Natural killer cell (primary cell): Measurements from ENCODE around the gene APOA1. TPM values are rescaled to one million over a fixed set of nuclear protein-coding genes. Genes with fewer than 3 reads are reported as not detected.

ENCODE experiments used
- ATAC-seq, 3 donors: fragments of 150-1000 bp in 2 of 3; fragments of 200-7000 bp in 1 of 3; cut with Tn5 transposase; 1 replicate in 1 of 3; 2 replicates in 2 of 3; pipeline ENCODE4 v1.10.0; 2021; ENCODE audit warnings: mild to moderate bottlenecking in 2 of 3, moderate library complexity in 2 of 3
- DNase-seq, 2 donors: peaks; one replicate each; pipeline versions ENCODE4 v3.0.0 to v3.0.0-alpha.2; 2013 to 2021; ENCODE audit warnings: mixed read lengths in 1 of 2
- H3K27ac ChIP-seq: one replicate; pipeline ENCODE4 v1.5.1; 2013; ENCODE audit warnings: mild to moderate bottlenecking, low read length
- H3K27me3 ChIP-seq: one replicate; pipeline ENCODE4 v1.6.1; 2013; ENCODE audit warnings: low read length; ENCODE audit not compliant: control insufficient read depth, insufficient read depth
- H3K36me3 ChIP-seq: one replicate; pipeline ENCODE4 v1.6.1; 2013; ENCODE audit warnings: low read length; ENCODE audit not compliant: control insufficient read depth, insufficient read depth
- H3K4me1 ChIP-seq: one replicate; pipeline ENCODE4 v1.6.1; 2013; ENCODE audit warnings: low read length; ENCODE audit not compliant: control insufficient read depth, insufficient read depth
- H3K4me3 ChIP-seq: one replicate; pipeline ENCODE4 v1.5.1; 2013; ENCODE audit warnings: low read length
- H3K9me3 ChIP-seq: one replicate; pipeline ENCODE4 v1.6.1; 2013; ENCODE audit warnings: low read length; ENCODE audit not compliant: control insufficient read depth, insufficient read depth
- H3K27ac Mint-ChIP-seq, 2 donors: one replicate each; pipeline ENCODE4 v1.8.0; 2022; ENCODE audit warnings: mild to moderate bottlenecking in 2 of 2, mixed read lengths in 2 of 2, moderate library complexity in 1 of 2
- H3K27me3 Mint-ChIP-seq, 2 donors: one replicate each; pipeline ENCODE4 v1.8.0; 2022; ENCODE audit warnings: low read depth in 2 of 2, mixed read lengths in 2 of 2
- H3K36me3 Mint-ChIP-seq: one replicate; pipeline ENCODE4 v1.8.0; 2022; ENCODE audit warnings: mixed read lengths
- H3K4me1 Mint-ChIP-seq, 2 donors: one replicate each; pipeline ENCODE4 v1.8.0; 2022; ENCODE audit warnings: mixed read lengths in 2 of 2
- H3K4me3 Mint-ChIP-seq: one replicate; pipeline ENCODE4 v1.8.0; 2022; ENCODE audit warnings: mild to moderate bottlenecking, moderate library complexity, mixed read lengths
- H3K9me3 Mint-ChIP-seq, 2 donors: one replicate each; pipeline ENCODE4 v1.8.0; 2022; ENCODE audit warnings: mixed read lengths in 2 of 2
- WGBS: methylation state at CpG from one replicate; pipeline ENCODE4 v1.1.7; 2013; ENCODE audit warnings: missing lambda C conversion rate; ENCODE audit not compliant: insufficient coverage; 5-methylcytosine and 5-hydroxymethylcytosine counted together
- intact Hi-C: fragments of 100-400 bp; cut with micrococcal nuclease; formaldehyde crosslinking; loops from one replicate; pipeline ENCODE4 v1.14.2; 2022
- total RNA-seq, 4 donors: library from RNA; stranded (reverse); fragments of 120-200 nt in 1 of 4; gene quantifications; one replicate each; pipeline versions ENCODE4 v1.2.3 to v1.2.4, GENCODE V29; 2013 to 2022
- TF ChIP-seq, protein P1 (sequence below): fragments of 200-600 bp; IDR thresholded peaks from one replicate; pipeline ENCODE4 v1.8.0; 2022; ENCODE audit warnings: antibody characterized with exemption

The APOA1 gene
- total RNA-seq, 3 donors from 2014 or later (not counting 1 experiment from before 2014, with no cell fraction given): 0.54 to 0.87 TPM; not detected in 1

DNA sequence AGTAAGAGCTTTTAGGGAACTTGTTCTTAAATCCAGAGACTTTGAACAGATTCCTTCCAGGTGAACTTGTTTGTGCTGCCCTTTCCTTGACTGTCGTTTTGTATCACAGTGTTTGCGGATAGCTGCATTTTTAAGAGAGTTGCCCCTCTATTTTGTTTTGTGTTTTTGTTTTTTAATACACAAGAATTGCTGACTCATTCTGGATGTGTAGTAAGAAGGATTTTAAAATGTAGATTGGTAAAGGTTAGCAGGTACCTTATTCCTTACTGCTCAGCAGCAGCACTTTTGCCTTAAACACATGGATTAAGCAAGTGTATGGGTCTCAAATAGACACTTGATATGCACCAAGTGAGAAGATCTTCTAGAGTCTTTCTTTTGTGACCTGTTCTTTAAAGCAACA, 36.8 kb downstream of the APOA1 start:
- Mint-ChIP-seq H3K4me3 (no peak overlapping the region), H3K4me1 (no peaks in the 10 kb centered on the region), H3K36me3 (no peaks in the 10 kb centered on the region), H3K27ac (no peak overlapping the region), H3K9me3 (no peaks in the 10 kb centered on the region), H3K27me3 (peaks cover 6 to 26% of the 10 kb centered on the region in 2 donors)
- WGBS: 95% methylated on average over 2 of the region's 2 CpGs
- TF ChIP-seq, protein P1, sequence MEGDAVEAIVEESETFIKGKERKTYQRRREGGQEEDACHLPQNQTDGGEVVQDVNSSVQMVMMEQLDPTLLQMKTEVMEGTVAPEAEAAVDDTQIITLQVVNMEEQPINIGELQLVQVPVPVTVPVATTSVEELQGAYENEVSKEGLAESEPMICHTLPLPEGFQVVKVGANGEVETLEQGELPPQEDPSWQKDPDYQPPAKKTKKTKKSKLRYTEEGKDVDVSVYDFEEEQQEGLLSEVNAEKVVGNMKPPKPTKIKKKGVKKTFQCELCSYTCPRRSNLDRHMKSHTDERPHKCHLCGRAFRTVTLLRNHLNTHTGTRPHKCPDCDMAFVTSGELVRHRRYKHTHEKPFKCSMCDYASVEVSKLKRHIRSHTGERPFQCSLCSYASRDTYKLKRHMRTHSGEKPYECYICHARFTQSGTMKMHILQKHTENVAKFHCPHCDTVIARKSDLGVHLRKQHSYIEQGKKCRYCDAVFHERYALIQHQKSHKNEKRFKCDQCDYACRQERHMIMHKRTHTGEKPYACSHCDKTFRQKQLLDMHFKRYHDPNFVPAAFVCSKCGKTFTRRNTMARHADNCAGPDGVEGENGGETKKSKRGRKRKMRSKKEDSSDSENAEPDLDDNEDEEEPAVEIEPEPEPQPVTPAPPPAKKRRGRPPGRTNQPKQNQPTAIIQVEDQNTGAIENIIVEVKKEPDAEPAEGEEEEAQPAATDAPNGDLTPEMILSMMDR: no peak
- DNase-seq (no peak), ATAC-seq (no peak)
- Histone ChIP-seq H3K27me3 (no peaks in the 10 kb centered on the region), H3K27ac (no peak overlapping the region), H3K36me3 (no peaks in the 10 kb centered on the region), H3K4me1 (no peaks in the 10 kb centered on the region), H3K4me3 (no peak overlapping the region), H3K9me3 (no peaks in the 10 kb centered on the region)
- intact Hi-C loops: no loop called here

DNA sequence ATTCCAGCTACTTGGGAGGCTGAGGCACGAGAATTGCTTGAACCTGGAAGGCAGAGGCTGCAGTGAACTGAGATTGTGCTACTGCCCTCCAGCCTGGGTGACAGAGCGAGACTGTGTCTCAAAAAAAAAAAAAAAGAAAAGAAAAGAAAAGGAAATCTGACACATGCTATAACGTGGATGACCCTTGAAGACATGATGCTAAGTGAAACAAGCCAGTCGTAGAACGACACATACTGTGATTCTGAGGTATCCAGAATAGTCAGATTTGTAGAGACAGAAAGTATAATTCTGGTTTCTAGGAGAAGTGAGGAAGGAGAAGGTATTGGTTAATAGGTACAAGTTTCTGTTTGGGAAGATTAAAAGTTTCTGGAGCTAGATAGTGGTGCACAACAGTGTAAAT, 39.1 kb downstream of the APOA1 start:
- Mint-ChIP-seq H3K9me3 (no peaks in the 10 kb centered on the region), H3K4me3 (no peak overlapping the region), H3K4me1 (no peaks in the 10 kb centered on the region), H3K27me3 (peaks cover 3 to 26% of the 10 kb centered on the region in 2 donors), H3K36me3 (no peaks in the 10 kb centered on the region), H3K27ac (no peak overlapping the region)
- DNase-seq (no peak), ATAC-seq (no peak)
- intact Hi-C loops: no loop called here
- TF ChIP-seq, protein P1: no peak
- H3K27ac ChIP-seq: no peak overlapping the region
- no peaks in the 10 kb centered on the region for H3K36me3 ChIP-seq
- no peaks in the 10 kb centered on the region for H3K27me3 ChIP-seq
- WGBS: 75% methylated on average over 5 of the region's 5 CpGs
- no peak overlapping the region for H3K4me3 ChIP-seq
- no peaks in the 10 kb centered on the region for H3K4me1 ChIP-seq
- H3K9me3 ChIP-seq: no peaks in the 10 kb centered on the region

DNA sequence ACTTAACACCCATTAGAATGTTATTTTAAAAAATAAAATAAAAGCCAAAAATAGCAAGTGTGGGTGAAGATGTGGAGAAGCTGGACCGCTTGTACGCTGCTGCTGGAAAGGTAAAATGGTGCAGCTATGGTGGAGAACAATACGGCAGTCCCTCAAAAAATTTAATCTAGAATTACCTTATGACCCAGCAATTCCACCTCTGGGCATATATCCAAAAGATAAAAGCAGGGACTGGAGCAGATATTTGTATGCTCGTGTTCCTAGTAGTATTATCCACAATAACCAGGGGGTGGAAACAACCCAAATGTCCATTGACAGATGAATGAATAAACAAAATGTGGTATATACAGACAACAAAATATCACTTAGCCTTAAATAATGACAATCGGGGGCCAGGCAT, 39.6 kb downstream of the APOA1 start:
- Histone ChIP-seq H3K9me3 (no peaks in the 10 kb centered on the region), H3K4me1 (no peaks in the 10 kb centered on the region), H3K4me3 (no peak overlapping the region), H3K27ac (no peak overlapping the region), H3K27me3 (no peaks in the 10 kb centered on the region), H3K36me3 (no peaks in the 10 kb centered on the region)
- H3K27ac Mint-ChIP-seq: no peak overlapping the region
- H3K36me3 Mint-ChIP-seq: no peaks in the 10 kb centered on the region
- DNase-seq: no peak
- H3K27me3 Mint-ChIP-seq: peaks cover 3 to 25% of the 10 kb centered on the region in 2 donors
- no peaks in the 10 kb centered on the region for H3K4me1 Mint-ChIP-seq
- ATAC-seq: no peak
- WGBS: 98% methylated on average over 4 of the region's 5 CpGs
- no peak overlapping the region for H3K4me3 Mint-ChIP-seq
- no peaks in the 10 kb centered on the region for H3K9me3 Mint-ChIP-seq
- intact Hi-C loops: no loop called here
- TF ChIP-seq, protein P1: no peak

DNA sequence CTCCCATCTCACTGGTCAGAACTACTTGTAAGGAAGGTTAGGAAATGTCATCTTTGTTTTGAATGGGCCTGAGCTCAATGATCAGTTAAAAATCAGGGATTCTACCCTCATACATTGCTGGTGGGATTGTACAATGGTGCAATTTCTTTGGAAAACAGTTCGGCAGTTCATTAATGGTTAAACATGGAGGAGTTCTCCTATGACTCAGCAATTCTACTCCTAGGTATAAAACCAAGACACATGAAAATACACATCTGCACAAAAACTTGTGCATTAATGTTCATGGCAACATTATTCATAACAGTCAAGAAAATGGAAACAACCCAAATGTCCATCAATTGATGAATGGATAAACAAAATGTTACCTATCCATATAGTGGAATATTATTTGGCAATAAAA, 40.9 kb downstream of the APOA1 start:
- intact Hi-C loops: no loop called here
- Histone ChIP-seq H3K4me1 (peaks cover 2% of the 10 kb centered on the region), H3K36me3 (no peaks in the 10 kb centered on the region), H3K27me3 (no peaks in the 10 kb centered on the region), H3K27ac (no peak overlapping the region), H3K4me3 (no peak overlapping the region), H3K9me3 (no peaks in the 10 kb centered on the region)
- ATAC-seq: no peak
- Mint-ChIP-seq H3K9me3 (no peaks in the 10 kb centered on the region), H3K27me3 (peaks cover 3 to 22% of the 10 kb centered on the region in 2 donors), H3K36me3 (no peaks in the 10 kb centered on the region), H3K4me1 (peaks cover 0 to under 1% of the 10 kb centered on the region in 2 donors), H3K4me3 (no peak overlapping the region), H3K27ac (no peak overlapping the region)
- no CpG with 5 or more reads among the region's 1 CpG for WGBS
- DNase-seq: no peak
- TF ChIP-seq, protein P1: no peak
